ENCODE data around the gene AUTS2. TPM values are rescaled to one million over a fixed set of nuclear protein-coding genes. Genes with fewer than 3 reads are reported as not detected.

AUTS2 gene
- total and polyA plus RNA-seq, 2 experiments from 2014 or later: 32.0 to 91.0 TPM

DNA sequence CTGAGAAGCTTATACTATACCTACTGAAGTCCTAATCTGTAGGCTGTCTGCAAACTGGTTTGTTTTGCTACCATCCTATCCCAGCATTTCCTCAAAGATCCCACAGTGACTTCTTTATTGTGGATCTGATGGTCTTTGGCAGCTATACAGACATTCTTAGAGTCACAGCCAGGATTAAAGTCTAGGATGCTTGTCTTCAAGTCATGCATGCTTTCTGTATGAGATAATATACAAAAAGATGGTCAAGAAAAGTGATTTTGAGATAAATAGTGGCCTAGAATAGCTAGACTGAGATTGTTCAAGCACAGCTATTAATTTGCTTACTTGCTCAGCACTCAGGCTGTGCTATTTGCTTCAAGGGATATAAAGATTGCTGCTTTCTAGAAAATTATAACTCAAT lies 454.4 kb downstream of the AUTS2 start:
- no peaks in the 10 kb centered on the region for H3K9me3 Mint-ChIP-seq
- no peaks in the 10 kb centered on the region for H3K36me3 Mint-ChIP-seq (ENCODE audit: low read depth)
- ATAC-seq (no peak), DNase-seq (ENCODE audit: low spot score) (no peak)
- H3K9me2 ChIP-seq (ENCODE audit: insufficient read depth): no peaks in the 10 kb centered on the region
- TF ChIP-seq POLR2AphosphoS5 (IDR thresholded peaks at IDR 0.05; ENCODE audit: low read depth) (no peak), ZNF331 (CRISPR knock-in tag; IDR thresholded peaks at IDR 0.05; ENCODE audit: low read depth) (no peak), EZH2phosphoT487 (IDR thresholded peaks at IDR 0.05; ENCODE audit: unreplicated experiment) (no peak), ZNF114 (CRISPR knock-in tag; IDR thresholded peaks at IDR 0.05) (no peak), STAT1 (IDR thresholded peaks at IDR 0.05; ENCODE audit: unreplicated experiment) (no peak), CREB1 (CRISPR knock-in tag; IDR thresholded peaks at IDR 0.05; ENCODE audit: low read depth) (no peak), JUNB (IDR thresholded peaks at IDR 0.05; ENCODE audit: unreplicated experiment) (no peak), NANOG (IDR thresholded peaks at IDR 0.05; ENCODE audit: borderline replicate concordance) (no peak), EZH2 (IDR thresholded peaks at IDR 0.05; ENCODE audit: low read depth, unreplicated experiment) (no peak)
- TF ChIP-seq, protein P1, sequence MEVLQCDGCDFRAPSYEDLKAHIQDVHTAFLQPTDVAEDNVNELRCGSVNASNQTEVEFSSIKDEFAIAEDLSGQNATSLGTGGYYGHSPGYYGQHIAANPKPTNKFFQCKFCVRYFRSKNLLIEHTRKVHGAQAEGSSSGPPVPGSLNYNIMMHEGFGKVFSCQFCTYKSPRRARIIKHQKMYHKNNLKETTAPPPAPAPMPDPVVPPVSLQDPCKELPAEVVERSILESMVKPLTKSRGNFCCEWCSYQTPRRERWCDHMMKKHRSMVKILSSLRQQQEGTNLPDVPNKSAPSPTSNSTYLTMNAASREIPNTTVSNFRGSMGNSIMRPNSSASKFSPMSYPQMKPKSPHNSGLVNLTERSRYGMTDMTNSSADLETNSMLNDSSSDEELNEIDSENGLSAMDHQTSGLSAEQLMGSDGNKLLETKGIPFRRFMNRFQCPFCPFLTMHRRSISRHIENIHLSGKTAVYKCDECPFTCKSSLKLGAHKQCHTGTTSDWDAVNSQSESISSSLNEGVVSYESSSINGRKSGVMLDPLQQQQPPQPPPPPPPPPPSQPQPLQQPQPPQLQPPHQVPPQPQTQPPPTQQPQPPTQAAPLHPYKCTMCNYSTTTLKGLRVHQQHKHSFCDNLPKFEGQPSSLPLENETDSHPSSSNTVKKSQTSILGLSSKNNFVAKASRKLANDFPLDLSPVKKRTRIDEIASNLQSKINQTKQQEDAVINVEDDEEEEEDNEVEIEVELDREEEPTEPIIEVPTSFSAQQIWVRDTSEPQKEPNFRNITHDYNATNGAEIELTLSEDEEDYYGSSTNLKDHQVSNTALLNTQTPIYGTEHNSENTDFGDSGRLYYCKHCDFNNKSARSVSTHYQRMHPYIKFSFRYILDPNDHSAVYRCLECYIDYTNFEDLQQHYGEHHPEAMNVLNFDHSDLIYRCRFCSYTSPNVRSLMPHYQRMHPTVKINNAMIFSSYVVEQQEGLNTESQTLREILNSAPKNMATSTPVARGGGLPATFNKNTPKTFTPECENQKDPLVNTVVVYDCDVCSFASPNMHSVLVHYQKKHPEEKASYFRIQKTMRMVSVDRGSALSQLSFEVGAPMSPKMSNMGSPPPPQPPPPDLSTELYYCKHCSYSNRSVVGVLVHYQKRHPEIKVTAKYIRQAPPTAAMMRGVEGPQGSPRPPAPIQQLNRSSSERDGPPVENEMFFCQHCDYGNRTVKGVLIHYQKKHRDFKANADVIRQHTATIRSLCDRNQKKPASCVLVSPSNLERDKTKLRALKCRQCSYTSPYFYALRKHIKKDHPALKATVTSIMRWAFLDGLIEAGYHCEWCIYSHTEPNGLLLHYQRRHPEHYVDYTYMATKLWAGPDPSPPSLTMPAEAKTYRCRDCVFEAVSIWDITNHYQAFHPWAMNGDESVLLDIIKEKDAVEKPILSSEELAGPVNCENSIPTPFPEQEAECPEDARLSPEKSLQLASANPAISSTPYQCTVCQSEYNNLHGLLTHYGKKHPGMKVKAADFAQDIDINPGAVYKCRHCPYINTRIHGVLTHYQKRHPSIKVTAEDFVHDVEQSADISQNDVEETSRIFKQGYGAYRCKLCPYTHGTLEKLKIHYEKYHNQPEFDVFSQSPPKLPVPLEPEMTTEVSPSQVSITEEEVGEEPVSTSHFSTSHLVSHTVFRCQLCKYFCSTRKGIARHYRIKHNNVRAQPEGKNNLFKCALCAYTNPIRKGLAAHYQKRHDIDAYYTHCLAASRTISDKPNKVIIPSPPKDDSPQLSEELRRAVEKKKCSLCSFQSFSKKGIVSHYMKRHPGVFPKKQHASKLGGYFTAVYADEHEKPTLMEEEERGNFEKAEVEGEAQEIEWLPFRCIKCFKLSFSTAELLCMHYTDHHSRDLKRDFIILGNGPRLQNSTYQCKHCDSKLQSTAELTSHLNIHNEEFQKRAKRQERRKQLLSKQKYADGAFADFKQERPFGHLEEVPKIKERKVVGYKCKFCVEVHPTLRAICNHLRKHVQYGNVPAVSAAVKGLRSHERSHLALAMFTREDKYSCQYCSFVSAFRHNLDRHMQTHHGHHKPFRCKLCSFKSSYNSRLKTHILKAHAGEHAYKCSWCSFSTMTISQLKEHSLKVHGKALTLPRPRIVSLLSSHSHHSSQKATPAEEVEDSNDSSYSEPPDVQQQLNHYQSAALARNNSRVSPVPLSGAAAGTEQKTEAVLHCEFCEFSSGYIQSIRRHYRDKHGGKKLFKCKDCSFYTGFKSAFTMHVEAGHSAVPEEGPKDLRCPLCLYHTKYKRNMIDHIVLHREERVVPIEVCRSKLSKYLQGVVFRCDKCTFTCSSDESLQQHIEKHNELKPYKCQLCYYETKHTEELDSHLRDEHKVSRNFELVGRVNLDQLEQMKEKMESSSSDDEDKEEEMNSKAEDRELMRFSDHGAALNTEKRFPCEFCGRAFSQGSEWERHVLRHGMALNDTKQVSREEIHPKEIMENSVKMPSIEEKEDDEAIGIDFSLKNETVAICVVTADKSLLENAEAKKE (CRISPR knock-in tag; IDR thresholded peaks at IDR 0.05): no peak
- TF ChIP-seq, protein P2, sequence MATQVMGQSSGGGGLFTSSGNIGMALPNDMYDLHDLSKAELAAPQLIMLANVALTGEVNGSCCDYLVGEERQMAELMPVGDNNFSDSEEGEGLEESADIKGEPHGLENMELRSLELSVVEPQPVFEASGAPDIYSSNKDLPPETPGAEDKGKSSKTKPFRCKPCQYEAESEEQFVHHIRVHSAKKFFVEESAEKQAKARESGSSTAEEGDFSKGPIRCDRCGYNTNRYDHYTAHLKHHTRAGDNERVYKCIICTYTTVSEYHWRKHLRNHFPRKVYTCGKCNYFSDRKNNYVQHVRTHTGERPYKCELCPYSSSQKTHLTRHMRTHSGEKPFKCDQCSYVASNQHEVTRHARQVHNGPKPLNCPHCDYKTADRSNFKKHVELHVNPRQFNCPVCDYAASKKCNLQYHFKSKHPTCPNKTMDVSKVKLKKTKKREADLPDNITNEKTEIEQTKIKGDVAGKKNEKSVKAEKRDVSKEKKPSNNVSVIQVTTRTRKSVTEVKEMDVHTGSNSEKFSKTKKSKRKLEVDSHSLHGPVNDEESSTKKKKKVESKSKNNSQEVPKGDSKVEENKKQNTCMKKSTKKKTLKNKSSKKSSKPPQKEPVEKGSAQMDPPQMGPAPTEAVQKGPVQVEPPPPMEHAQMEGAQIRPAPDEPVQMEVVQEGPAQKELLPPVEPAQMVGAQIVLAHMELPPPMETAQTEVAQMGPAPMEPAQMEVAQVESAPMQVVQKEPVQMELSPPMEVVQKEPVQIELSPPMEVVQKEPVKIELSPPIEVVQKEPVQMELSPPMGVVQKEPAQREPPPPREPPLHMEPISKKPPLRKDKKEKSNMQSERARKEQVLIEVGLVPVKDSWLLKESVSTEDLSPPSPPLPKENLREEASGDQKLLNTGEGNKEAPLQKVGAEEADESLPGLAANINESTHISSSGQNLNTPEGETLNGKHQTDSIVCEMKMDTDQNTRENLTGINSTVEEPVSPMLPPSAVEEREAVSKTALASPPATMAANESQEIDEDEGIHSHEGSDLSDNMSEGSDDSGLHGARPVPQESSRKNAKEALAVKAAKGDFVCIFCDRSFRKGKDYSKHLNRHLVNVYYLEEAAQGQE (IDR thresholded peaks at IDR 0.05; ENCODE audit: unreplicated experiment): no peak
- TF ChIP-seq, protein P3, sequence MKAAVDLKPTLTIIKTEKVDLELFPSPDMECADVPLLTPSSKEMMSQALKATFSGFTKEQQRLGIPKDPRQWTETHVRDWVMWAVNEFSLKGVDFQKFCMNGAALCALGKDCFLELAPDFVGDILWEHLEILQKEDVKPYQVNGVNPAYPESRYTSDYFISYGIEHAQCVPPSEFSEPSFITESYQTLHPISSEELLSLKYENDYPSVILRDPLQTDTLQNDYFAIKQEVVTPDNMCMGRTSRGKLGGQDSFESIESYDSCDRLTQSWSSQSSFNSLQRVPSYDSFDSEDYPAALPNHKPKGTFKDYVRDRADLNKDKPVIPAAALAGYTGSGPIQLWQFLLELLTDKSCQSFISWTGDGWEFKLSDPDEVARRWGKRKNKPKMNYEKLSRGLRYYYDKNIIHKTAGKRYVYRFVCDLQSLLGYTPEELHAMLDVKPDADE (IDR thresholded peaks at IDR 0.05): no peak
- TF ChIP-seq, protein P4, sequence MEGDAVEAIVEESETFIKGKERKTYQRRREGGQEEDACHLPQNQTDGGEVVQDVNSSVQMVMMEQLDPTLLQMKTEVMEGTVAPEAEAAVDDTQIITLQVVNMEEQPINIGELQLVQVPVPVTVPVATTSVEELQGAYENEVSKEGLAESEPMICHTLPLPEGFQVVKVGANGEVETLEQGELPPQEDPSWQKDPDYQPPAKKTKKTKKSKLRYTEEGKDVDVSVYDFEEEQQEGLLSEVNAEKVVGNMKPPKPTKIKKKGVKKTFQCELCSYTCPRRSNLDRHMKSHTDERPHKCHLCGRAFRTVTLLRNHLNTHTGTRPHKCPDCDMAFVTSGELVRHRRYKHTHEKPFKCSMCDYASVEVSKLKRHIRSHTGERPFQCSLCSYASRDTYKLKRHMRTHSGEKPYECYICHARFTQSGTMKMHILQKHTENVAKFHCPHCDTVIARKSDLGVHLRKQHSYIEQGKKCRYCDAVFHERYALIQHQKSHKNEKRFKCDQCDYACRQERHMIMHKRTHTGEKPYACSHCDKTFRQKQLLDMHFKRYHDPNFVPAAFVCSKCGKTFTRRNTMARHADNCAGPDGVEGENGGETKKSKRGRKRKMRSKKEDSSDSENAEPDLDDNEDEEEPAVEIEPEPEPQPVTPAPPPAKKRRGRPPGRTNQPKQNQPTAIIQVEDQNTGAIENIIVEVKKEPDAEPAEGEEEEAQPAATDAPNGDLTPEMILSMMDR (conservative IDR thresholded peaks at IDR 0.05; ENCODE audit: low read depth in 2 of 2): no peak
- H3K27ac Mint-ChIP-seq: no peak overlapping the region
- H3K4me3 ChIP-seq: no peak overlapping the region
- no peaks in the 10 kb centered on the region for H3F3A ChIP-seq (replicated peaks; ENCODE audit: low read depth)
- no peak overlapping the region for H3K27ac ChIP-seq (ENCODE audit: low read depth)
- no peak overlapping the region for H3K4me2 ChIP-seq
- H3K27me3 Mint-ChIP-seq (ENCODE audit: insufficient read depth, low read depth, poor library complexity): no peaks in the 10 kb centered on the region
- H4K20me1 ChIP-seq (replicated peaks; ENCODE audit: insufficient read depth): no peaks in the 10 kb centered on the region
- H3K4me1 ChIP-seq (ENCODE audit: insufficient read depth): peaks cover 7% of the 10 kb centered on the region; the same call in 1 of the 2 replicates
- no peak overlapping the region for H3K4me3 Mint-ChIP-seq
- H3K36me3 ChIP-seq (ENCODE audit: insufficient read depth): no peaks in the 10 kb centered on the region
- H3K4me1 Mint-ChIP-seq: peaks cover 11% of the 10 kb centered on the region
- no peaks in the 10 kb centered on the region for H3K27me3 ChIP-seq (ENCODE audit: insufficient read depth)
- no peaks in the 10 kb centered on the region for H3K79me2 ChIP-seq (replicated peaks; ENCODE audit: insufficient read depth)
- H2AFZ ChIP-seq: no peak overlapping the region

Measured in GM23338 (cell line).